NCI-H146 (cell line): ENCODE results near the gene PRSS27.
A peak's percentile ranks its signal among the peaks of the same experiment; 100 is the strongest.
"Not testable (repeated sequence)": the region's sequence is repeated elsewhere in the genome, so short reads cannot be mapped to it uniquely, and the experiment has no call there.

Experiments
- DNase-seq: peaks from one replicate; lab custom pipeline; 2025; lab: John Stamatoyannopoulos, UW

Gene PRSS27

DNA sequence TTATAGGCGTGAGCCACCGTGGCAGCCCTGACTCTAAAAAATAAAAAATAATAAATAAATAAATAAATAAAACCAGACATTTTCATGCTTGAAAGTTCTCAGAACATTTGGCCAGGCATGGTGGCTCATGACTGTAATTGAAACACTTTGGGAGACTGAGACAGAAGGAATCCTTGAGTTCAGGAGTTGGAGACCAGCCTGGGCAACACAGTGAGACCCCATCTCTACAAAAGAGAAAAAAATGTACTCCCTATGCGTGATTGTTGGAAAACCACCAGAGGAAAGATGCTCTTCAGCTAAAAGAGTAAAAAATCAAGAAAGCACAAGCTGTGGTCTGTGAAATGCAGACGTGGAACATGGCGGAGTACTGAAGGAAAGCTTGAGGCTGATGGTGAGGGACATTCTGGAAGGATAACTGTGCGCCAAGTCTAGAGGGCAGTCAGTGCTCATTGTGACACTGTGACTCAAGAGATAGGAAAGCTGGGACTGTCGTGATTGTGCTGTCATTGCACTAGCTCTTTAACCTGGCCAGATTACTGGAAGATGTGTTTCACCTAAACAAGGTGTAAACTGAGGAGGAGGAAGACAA is 4.2 kb upstream of the PRSS27 start:
- no peak for DNase-seq

DNA sequence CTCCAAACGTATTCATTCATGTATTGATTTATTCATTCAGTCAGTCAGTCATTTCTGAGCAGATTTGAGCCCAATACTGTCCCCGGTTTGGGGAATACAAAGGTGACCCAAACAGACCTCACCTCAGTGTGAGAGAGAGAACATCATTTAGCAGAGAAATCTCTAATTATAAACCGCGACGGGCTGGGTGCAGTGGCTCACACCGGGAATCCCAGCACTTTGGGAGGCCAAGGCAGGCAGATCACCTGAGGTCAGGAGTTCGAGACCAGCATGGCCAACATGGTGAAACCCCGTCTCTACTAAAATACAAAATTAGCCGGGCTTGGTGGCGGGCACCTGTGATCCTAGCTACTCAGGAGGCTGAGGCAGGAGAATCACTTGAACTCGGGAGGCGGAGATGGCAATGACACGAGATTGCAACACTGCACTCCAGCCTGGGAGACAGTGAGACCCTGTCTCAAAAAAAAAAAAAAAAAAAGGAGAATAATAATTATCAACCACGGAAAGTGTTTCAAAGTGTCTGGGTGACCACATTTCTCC is 1.7 kb upstream of the PRSS27 start:
- not testable (repeated sequence) for DNase-seq

DNA sequence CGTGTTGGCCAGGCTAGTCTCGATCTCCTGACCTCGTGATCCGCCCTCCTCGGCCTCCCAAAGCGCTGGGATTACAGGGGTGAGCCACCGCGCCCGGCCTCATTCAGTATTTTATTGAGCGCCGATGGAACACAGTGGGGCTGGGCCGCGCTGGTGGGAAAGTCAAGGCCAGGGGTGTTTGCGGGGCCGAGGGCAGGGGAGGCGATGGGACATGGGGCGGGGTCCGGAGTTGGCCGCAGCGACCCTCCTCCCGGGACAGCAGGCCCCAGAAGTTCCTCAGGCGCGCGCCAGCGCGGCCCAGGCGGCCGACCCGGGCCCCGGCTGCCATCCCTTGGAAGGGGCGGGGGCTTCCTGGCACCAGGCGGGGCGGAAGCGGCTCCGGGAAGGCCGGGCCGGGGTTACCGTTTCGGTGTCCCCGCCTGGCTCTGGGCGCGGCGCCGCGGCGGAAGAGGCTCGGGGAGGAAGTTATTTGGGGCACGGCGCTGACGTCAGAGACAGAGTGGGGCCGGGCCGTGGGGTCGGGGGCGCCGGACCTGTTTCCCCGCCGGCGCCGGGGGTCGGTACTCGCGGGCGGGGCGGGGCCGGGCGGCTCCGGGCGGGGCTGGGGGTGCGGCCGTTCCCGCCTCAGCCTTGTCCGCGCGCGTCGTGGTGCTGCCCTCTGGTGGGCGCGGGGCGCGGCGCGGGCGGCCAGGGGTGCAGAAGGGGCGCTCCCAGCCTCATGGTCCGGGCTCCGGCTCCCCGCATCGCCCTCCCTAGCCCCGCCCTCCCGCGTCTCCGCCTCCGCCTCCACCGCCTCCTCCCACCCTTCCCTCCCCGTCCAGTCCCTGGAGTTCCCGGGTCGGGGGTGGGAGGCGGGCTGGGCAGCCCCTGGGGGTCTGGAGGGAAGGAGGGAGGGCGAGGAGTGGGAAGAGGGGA is 952 bp upstream of the PRSS27 start:
- peak; percentile 92 for DNase-seq

DNA sequence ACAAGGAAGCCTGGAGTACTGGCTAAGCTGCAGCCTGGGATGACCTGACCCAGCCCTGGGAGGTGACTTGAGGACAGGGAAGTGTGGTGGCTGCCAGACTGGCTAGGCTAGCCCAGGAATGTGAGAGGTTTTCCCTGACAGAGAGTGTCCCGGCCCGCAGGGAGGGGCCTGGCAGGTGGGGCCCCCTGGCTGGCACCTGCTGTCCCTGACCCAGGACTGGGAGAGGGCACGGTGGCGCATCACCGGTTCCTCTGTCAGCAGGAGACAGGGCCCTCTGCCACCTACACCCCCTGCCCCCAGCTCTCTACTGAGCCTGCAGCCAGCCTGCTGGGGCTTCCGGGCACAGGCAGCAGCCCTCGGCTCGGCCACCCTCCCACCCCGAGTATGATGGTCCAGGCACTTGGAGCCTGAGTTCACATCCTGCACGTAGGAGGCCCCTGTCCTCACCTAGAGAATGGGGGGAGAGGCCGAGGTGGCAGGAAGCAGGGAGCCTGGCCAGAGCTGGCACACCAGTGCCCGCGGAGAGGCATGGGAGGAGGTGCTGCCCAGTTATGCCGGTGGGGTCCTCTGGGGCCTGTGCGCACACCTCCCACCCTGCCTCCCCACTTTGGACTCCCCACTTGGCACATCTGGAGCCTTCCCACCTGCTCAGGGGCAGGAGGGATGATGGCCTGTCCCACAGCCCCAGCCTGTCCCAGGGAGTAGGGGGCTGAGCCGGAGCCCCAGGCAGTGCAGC is 528 bp downstream of the PRSS27 start:
- no peak for DNase-seq

DNA sequence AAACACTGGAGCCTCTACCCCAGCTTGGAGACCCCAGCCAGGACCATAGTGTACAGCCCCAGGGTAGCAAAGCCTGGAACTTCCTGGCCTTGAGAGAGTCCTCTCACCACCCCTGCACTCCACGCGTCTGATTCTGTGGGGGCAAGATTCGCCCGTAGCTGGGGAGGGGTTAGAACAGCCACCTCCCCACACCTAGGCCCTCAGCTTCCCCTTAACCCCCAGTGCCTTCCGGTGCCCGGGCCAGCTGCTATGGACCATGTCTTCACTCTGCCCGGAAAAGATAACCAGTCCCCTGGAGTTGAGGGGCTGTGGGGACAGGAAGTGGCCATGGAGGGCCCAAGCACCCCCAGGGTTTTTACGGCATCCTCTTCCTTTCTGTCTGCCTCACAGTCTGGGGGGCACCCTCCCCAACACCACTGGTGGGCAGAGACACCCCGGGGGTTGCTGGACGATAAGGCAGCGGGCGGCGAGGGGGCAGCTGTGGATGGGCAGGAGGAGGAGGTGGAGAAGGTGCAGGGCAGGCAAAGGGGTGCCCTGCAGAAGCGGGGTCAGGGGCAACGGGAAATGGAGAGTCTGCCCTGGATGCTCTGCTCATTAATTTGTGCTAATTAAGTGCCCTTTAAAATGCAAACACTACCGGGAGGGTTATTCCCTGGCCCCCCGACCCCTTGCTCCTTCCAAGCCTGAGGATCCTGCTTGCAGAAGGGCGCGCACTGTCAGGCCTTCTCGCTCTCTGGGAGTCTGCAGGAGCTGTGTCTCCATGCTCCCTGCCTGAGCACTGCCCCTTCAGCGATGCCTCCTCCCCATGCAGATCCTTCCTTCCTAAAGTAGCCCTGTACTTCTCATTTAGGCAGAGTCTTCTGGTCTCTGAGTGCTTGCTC is 2.4 kb downstream of the PRSS27 start:
- DNase-seq: no peak

DNA sequence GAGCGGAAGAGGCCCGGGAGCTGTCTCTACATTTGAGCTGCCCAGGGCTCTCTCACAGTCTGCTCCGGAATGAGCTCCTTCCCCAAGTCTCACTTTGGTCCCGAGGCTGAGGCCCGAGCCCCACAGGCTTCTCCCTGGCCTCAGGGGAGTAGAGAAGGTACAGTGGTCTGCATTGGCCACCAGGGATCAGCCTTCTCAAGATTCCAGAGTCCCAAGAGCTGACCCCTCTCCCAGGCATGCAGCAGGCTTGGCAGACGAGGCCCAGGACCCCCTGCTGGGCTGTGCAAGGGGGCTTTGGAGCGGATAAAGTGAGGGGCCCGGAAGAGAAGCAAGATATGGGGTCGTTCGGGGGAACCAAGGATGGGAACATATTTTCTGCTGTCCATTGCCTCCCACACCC is 3.1 kb downstream of the PRSS27 start:
- no peak for DNase-seq

DNA sequence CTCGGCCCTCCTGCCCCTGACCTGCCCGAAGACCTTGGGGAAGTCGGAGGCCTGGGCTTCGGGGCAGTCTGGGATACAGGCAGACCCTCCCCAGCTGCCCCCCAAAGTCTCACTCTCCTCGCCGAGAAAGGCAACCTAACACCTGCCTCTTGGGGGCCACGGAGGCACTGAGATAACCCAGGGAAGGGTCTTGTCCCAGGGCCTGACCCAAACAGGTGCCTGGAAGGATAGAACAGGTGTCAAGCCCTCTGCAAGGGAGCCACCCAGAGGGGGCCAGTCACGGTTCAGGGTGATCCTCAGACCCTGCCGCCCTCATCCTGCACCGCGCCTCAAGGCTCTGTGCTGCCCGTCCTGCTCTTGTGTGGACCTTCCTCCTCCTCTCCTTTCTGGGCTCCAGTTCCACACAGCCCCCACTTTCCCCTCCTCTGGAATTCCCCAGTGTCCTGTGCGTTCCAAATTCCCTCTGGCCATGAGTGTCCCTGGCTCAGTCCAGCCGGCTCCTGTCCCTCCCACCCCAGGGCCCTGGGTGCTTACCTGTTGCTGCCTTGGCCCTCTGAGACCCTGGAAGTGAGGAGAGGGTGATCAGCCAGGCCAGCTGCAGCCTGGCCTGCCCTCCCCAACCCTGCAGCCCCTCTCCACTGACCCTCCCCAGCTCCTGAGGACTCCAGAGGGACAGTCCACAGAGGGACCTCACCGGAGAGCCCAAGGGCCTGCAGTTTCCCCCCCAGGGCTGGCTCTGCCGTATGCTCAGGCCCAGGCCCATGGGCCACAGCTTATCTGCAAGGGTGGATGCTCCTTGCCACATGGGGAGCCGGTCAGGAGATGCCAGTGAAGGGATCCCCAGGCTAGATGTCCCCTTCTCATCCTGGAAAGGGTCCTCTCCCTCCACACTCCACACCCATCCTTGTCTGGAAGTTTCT is 3.8 kb downstream of the PRSS27 start:
- no peak for DNase-seq

DNA sequence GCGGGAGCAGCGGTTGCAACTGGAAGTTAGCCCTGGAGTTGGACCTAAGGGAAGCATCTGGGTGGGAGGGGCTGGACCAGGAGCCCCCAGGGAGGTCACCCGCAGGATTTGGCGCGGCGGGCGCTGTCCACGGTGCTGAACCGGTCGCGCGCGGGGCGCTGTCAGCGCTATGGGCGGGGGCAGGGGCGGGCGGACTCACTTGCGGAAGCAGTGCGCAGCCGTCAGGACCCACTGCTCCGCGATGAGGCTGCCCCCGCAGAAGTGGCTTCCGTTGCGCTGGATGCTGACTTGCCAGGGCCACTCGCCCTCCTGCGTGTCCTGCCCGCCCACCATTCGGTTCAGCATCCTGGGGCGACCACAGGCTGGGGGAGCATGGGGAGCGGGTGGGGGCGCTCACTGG is 4.5 kb downstream of the PRSS27 start:
- DNase-seq: peak; percentile 61

DNA sequence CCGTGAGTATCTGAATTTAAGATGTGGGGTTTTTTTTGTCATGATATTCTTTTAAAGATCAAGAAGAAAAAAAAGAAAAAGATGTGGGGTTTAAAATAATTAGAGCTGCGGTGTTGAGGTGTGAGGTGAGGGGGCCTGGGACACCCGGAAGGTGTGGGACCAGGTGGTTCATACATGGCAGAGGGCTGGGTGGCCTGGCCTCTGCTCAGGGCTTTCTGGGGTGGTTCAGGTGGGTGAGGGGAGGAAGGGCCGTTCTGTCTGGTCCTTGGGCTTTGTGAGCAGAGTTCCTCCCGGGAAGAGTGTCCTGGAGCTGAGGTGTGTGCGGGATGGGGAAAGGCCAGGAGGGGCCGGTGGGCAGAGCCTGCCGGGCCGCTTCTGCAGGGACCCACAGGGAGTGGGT is 5.0 kb downstream of the PRSS27 start:
- peak; percentile 31 for DNase-seq

DNA sequence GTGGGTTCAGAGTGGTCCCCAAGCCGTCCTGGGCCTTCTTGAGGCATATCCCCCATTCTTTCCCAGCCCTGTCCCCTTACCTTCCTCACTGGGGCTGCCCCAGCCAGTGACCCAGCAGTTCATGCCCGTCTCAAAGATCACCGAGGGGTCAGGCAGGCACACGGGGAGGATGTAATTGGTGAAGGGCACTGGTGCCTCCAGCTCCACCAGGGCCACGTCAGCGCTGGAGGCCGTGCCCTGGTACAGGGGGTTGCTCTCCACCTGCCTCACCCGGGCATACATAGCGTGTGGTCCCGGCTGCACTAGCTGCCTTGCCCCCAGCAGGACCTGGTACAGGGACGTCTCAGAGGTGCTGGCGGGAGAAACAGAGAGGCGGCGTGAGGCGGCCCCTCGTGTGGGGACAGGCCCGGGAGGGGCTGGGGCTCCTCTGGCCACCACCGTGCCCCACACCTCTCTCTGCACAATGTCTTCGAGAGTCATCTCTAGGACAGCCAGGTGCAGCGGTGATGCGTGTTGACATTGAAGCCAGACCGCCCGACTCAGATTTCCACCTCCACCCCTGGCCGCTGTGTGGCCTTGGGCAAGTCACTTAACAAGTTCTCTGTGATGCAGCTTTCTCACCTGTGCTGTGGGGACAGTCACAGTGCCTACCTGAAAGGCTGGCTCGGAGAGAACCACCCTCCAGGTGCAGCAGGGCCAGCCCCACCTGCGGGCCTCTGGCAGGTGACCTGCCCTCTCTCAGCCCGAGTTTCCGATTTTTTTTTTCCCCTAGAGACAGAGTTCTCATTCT is 5.8 kb downstream of the PRSS27 start:
- peak; percentile 74 for DNase-seq

DNA sequence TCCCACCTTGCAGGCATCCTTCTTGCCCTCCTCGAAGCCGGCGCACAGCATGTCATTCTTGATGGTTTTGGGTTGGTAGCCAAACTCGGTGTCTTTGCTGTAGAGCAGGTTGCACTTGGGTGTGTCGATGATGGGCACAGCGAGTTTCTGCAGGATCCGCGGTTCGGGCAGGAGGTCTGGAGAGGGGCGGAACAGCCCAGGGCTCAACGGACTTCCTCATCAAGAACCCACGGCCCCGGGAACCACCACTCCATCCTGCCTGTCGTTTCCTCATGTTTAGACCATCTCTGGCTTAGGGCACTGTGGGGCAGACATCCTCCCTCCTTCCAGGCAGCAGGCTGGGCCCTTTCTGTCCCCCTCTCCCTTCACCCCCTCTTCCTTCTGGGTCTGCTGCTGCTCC is 6.5 kb downstream of the PRSS27 start:
- no peak for DNase-seq

DNA sequence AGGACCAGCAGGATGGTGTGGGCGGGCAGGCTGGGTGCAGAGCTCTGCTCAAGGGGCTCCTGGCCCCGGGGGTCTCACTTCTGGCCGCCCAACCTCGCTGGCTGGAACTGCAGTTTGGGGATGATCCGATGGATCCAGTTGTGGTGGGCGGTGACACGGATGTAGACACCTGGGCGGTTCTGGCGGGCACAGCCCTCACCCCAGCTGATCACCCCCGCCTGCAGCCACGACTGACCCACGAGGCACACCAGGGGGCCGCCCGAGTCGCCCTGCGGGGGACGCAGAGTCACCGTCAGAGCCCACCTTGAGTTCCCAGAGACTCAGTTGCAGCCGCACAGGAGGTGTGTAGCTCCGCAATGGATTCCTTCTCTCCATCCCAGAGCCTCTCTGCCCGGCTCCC is 7.5 kb downstream of the PRSS27 start:
- no peak for DNase-seq

DNA sequence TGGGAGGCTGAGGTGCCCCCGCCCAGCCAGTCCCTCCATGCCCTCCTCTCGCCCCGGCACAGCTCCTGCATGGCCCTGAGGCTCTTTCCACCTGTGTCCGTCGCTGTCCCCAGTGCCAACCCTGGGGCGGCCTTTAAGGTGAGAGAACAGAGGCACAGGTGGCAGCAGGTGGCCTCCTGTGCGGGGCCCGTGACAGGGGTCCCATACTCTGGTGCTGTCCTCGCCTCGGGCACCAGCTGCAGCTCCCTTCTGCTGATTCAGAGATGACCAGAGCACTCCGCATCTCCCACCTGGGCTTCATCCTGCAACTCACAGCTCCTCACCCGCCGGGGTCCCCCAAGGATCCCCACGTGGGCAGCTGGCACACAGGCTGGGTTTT is 8.0 kb downstream of the PRSS27 start:
- no peak for DNase-seq

DNA sequence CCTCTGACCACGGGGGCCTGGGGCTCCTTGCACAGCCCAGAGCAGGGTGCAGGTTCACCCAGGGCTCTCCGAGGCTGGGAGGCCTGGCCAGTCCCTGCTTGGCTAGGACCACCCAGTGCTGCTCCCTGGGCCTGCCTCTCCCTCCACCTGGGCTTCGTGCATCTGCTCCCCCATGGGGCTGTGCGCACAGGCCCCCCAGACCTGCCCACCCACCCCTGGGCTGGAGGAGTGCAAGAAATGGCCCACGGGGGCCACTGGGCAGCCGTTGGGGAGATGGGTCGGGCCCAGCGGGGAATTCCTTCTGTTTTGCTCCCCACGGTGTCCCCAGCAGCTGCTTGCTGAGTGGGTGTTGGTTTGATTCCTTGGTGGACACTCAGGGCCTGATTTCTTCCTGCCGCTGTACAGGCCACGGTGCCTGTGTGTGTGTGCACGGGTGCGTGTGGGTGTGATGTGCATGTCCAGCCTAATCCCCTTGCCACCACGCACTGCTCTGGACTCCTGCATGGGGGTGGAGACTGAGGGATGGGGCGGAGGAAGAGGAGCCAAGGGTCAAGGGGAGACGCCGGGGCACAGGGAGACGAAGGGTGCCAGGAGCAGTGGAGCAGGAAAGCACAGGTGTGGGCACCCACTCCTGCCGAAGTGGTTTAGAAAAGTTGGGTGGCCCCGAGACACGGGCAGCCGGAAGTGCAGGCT is 8.5 kb downstream of the PRSS27 start:
- no peak for DNase-seq

DNA sequence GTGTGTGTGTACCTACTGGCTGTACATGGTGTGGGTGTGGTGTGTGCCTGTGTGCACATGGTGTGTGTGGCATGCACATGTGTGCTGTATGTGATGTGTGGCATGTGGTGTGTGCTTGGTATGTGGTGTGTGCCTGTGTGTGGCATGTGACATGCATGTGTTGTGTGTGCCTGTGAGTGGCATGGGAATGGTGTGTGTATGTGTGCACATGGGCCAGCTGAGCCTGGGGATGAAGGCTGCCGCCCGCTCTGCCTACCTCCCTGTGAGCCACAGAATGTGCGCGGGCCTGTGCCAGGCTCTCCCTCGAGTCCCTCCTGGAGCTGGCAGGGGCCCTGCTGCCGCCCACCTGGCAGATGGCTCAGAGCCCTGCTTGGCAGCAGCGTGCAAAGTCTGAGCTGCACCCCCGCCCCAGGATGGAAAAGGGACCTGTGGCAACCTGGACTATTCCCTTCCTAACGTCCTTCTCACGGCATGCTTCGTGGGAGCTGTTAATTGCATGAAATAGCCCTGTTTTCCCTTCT is 9.3 kb downstream of the PRSS27 start:
- DNase-seq: no peak

DNA sequence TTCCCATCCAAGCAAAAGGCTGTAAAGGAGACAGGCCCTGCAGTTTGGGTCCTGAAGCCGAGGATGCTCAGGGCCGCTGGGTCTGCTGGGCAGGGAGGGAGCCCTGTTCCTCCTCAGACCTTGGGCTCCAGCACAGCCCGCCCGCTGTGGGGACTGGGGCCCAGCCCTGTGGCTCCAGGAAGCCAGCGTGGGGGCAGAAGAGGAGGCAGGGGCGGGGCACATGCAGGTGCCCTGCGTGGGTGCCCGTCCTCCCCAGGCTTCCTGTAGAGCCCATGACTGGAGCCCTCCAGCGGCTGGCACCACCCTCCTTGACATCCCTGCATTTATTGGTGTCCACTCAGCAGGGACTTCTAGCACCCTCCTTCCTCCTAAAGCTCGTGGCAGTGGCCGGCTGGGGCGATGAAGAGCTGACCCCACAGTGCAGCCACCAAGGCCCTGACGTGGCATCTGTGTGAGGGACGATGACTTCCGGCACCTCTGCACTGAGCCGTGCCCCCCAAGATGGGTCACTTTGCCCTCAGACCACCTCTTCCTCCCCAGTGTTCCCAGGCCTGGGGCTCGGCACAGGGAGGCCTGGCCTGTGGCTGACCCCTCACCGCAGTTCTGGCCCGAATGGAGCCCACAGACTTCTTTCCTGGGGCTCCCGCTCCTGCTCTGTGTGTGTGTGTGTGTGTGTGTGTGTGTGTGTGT is 9.9 kb downstream of the PRSS27 start:
- no peak for DNase-seq

DNA sequence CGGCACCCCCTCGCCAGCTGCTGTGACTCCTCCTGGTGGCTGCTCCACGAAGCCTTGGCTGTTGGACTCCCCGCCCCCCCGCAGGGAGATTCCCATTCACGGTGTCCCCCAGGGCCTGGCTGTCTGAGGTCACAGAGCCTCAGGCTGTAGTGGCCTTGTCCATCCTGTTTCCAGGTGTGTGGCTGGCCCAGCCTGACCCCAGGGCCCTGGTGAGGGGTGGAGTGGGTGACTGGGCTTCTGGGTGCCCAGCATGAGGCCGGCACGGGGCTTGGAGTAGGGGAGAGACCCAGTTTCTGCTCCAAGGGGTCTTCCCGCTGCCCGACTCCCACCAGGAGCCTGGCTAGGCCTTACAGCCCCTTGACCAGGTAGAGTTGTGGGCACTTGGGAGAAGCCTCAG is 10.4 kb downstream of the PRSS27 start:
- no peak for DNase-seq

DNA sequence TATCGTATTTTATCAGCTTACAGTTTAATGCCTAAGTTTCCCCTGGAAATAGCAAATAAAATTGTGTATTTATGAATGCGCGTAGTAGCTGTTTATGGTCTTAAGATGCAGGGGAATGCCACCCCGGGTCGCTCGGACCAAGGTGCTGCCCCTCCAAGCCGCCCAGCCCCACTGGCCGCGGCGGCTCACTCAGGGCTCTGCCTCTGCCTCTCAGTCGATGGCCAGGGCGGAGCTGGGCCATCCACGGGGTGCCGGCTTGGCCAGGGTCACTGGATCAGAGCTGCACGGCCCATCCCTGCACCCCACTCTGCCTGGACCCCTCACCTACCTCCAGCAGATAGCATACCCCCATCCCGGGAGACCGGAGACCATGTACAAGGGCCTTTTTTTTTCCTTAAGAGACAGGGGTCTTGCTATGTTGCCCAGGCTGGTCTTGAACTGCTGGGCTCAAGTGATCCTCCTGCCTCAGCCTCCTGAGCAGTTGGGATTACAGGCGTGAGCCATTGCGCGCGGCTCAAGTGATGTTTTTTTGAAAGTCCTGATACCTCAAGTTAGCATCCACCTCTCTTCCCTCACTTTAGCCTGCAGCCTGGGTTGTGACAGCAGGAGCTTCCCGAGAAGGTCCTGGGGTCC is 11.0 kb downstream of the PRSS27 start:
- no peak for DNase-seq
